IMR-90 (cell line): ENCODE results near the gene MMP23B.

Experiments used
- BHLHE40 ChIP-seq: fragments of 150-350 bp; IDR thresholded peaks from 2 replicates; pipeline ENCODE4 v1.6.1; 2016; ENCODE audit warnings: mild to moderate bottlenecking, low read depth, low read length
- CEBPB ChIP-seq: IDR thresholded peaks from 2 replicates; pipeline ENCODE4 v1.6.1; 2012; ENCODE audit warnings: low read depth, low read length, improper control_type of control experiment
- CHD1 ChIP-seq: IDR thresholded peaks from 2 replicates; pipeline ENCODE4 v1.6.1; 2012; ENCODE audit warnings: low read depth, low read length, improper control_type of control experiment
- MAFK ChIP-seq: IDR thresholded peaks from 2 replicates; pipeline ENCODE4 v1.6.1; 2012; ENCODE audit warnings: low read depth, low read length, improper control_type of control experiment
- MAZ ChIP-seq: IDR thresholded peaks from 2 replicates; pipeline ENCODE4 v1.6.1; 2012; ENCODE audit warnings: low read depth, mild to moderate bottlenecking, low read length, improper control_type of control experiment, moderate library complexity, borderline replicate concordance
- MXI1 ChIP-seq: IDR thresholded peaks from 2 replicates; pipeline ENCODE4 v1.6.1; 2012; ENCODE audit warnings: low read depth, mild to moderate bottlenecking, low read length, moderate library complexity, borderline replicate concordance
- NFE2L2 ChIP-seq: fragments of 150-350 bp; IDR thresholded peaks from 2 replicates; pipeline ENCODE4 v1.6.1; 2016; ENCODE audit warnings: low read depth, mild to moderate bottlenecking, low read length
- POLR2A ChIP-seq: IDR thresholded peaks from 2 replicates; pipeline ENCODE4 v1.6.1; 2012; ENCODE audit warnings: mild to moderate bottlenecking, low read depth, low read length
- RAD21 ChIP-seq: IDR thresholded peaks from 2 replicates; pipeline ENCODE4 v1.6.1; 2012; ENCODE audit warnings: low read length, improper control_type of control experiment
- RCOR1 ChIP-seq: IDR thresholded peaks from 2 replicates; pipeline ENCODE4 v1.6.1; 2012; ENCODE audit warnings: mild to moderate bottlenecking, low read length, improper control_type of control experiment; ENCODE audit not compliant: insufficient replicate concordance
- RFX5 ChIP-seq: IDR thresholded peaks from 2 replicates; pipeline ENCODE4 v1.8.0; 2012; ENCODE audit warnings: low read depth, mild to moderate bottlenecking, low read length, moderate library complexity
- TF ChIP-seq, protein P1 (sequence below): conservative IDR thresholded peaks from 2 replicates; pipeline ENCODE4 v1.5.1; 2012; ENCODE audit warnings: mild to moderate bottlenecking, low read depth, low read length, improper control_type of control experiment
- TF ChIP-seq, protein P2 (sequence below): fragments of 150-350 bp; IDR thresholded peaks from 2 replicates; pipeline ENCODE4 v1.6.1; 2016; ENCODE audit warnings: low read depth, mild to moderate bottlenecking, low read length, moderate library complexity, borderline replicate concordance
- TF ChIP-seq, protein P3 (sequence below): fragments of 150-350 bp; IDR thresholded peaks from 2 replicates; pipeline ENCODE4 v1.6.1; 2017; ENCODE audit warnings: mild to moderate bottlenecking, antibody characterized with exemption, low read length, low read depth

DNA sequence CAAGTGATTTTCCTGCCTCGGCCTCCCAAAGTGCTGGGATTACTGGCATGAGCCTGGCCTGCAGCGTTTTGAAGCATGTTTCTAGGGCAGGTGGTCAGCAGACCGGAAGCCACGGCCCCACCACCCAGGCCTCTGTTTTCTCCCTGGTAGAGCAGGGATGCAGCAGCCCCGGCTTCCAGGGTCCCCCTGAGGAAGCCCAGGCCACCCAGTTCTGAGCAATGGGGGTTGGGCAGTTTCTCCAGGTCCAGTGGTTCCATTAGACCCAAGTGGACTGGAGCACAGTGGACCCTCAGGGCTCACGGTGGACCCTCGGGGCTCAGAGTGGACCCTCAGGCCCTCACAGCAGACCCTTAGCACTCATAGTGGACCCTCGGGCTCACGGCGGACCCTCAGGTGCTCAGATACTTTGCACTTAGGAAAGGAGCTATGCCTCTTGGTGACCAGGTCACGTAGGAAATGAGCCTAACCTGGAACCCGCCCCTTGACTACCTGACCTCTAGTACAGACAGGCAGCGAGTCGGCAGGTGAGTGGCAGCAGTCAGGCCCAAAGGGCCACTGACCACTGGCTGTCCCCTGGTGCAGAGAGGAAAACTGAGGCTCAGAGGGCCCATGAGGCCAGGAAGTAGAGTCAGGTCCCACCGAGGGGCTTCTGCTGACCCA, 27.5 kb upstream of the MMP23B start:
- TF ChIP-seq, protein P1, sequence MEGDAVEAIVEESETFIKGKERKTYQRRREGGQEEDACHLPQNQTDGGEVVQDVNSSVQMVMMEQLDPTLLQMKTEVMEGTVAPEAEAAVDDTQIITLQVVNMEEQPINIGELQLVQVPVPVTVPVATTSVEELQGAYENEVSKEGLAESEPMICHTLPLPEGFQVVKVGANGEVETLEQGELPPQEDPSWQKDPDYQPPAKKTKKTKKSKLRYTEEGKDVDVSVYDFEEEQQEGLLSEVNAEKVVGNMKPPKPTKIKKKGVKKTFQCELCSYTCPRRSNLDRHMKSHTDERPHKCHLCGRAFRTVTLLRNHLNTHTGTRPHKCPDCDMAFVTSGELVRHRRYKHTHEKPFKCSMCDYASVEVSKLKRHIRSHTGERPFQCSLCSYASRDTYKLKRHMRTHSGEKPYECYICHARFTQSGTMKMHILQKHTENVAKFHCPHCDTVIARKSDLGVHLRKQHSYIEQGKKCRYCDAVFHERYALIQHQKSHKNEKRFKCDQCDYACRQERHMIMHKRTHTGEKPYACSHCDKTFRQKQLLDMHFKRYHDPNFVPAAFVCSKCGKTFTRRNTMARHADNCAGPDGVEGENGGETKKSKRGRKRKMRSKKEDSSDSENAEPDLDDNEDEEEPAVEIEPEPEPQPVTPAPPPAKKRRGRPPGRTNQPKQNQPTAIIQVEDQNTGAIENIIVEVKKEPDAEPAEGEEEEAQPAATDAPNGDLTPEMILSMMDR: no peak
- no peak for TF ChIP-seq POLR2A
- no peak for TF ChIP-seq BHLHE40
- TF ChIP-seq, protein P2, sequence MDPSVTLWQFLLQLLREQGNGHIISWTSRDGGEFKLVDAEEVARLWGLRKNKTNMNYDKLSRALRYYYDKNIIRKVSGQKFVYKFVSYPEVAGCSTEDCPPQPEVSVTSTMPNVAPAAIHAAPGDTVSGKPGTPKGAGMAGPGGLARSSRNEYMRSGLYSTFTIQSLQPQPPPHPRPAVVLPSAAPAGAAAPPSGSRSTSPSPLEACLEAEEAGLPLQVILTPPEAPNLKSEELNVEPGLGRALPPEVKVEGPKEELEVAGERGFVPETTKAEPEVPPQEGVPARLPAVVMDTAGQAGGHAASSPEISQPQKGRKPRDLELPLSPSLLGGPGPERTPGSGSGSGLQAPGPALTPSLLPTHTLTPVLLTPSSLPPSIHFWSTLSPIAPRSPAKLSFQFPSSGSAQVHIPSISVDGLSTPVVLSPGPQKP: no peak
- TF ChIP-seq MAZ: no peak
- no peak for TF ChIP-seq CEBPB
- TF ChIP-seq RFX5: no peak
- TF ChIP-seq CHD1: no peak
- TF ChIP-seq, protein P3, sequence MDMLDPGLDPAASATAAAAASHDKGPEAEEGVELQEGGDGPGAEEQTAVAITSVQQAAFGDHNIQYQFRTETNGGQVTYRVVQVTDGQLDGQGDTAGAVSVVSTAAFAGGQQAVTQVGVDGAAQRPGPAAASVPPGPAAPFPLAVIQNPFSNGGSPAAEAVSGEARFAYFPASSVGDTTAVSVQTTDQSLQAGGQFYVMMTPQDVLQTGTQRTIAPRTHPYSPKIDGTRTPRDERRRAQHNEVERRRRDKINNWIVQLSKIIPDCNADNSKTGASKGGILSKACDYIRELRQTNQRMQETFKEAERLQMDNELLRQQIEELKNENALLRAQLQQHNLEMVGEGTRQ: no peak
- no peak for TF ChIP-seq MAFK
- TF ChIP-seq RCOR1: no peak
- TF ChIP-seq RAD21: no peak
- no peak for TF ChIP-seq MXI1
- TF ChIP-seq NFE2L2: no peak
